Measurements from ENCODE around the gene SPRR5. TPM values are rescaled to one million over a fixed set of nuclear protein-coding genes. Genes with fewer than 3 reads are reported as not detected.

The SPRR5 gene, protein sequence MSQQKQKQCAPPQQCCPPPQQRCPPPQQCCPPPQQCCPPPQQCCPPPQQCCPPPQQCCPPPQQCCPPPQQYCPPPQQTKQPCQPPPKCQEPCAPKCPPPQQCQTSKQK
- not detected in 2 replicates for total RNA-seq

GRCh38 chr1:152946651-152947256 is at the start of gene SPRR5:
SPRR5 (plus strand) TSS chr1:152947206; CDS start chr1:152948555, 1,349 bp downstream.

DNA sequence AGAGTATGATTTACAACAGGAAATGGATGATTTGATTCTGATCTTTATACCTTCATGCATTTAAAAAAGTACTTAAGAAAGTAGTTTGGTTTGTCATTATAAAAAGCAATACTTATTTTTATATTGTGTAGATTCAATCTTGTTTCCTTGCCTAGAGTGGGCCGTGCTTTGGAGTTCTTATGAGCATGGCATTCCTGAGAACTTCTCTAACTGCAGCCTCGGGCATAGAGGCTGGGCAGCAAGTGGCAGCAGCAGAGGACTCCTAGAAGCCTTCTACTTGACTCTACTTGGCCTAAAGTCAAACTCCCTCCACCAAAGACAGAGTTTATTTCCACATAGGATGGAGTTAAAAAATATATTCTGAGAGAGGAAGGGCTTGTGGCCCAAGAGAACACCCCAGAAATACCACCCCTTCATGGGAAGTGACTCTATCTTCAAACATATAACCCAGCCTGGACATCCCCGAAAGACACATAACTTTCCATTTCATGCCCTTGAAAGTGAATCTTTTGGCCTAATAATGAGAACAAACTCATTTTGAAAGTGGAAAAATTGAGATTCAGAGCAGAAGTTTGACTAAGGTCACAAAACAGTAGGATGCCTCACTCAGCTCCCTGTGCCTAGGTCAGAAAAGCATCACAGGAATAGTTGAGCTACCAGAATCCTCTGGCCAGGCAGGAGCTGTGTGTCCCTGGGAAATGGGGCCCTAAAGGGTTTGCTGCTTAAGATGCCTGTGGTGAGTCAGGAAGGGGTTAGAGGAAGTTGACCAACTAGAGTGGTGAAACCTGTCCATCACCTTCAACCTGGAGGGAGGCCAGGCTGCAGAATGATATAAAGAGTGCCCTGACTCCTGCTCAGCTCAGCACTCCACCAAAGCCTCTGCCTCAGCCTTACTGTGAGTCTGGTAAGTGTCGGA is 39.1 kb upstream of the SPRR5 start, which contains the start of gene IVL:
Gene IVL, plus strand, starts transcription at position 861 of the 916 bp plus-strand sequence. CDS start 1,252 bp downstream, outside the sequence.

GRCh38 chr1:152970495-152970894 is 23.5 kb downstream of the SPRR5 start, which contains the start of gene SPRR4:
SPRR4 (plus strand) TSS chr1:152970648; CDS start chr1:152971891, 1,243 bp downstream.

GRCh38 chr1:152983743-152984142 is 36.7 kb downstream of the SPRR5 start, which contains the start of gene SPRR1A:
SPRR1A (plus strand) TSS chr1:152984081; CDS start chr1:152985231, 1,150 bp downstream.

Small RNA genes lying within 50 kb of the gene (small RNA-seq; reads per million reads assigned to genes)
- not detected for gene SPRR1A

Other genes starting within 250 kb of the SPRR5 start
- gene LCE2A, start 248.9 kb upstream of the SPRR5 start, total RNA-seq, result 0.79 TPM in 1 of 2 replicates, not detected in the other
- gene LCE4A, start 239.0 kb upstream of the SPRR5 start, total RNA-seq, result not detected in 2 replicates
- gene KPRP, start 189.2 kb upstream of the SPRR5 start, total RNA-seq, result not detected in 2 replicates
- not detected in 2 replicates for gene LCE1F, start 172.1 kb upstream of the SPRR5 start, total RNA-seq
- not detected in 2 replicates for gene LCE1E, start 160.9 kb upstream of the SPRR5 start, total RNA-seq
- not detected in 2 replicates for gene LCE1D, start 150.5 kb upstream of the SPRR5 start, total RNA-seq
- gene LCE1C, start 140.6 kb upstream of the SPRR5 start, total RNA-seq, result not detected in 2 replicates
- not detected in 2 replicates for gene LCE1B, start 135.2 kb upstream of the SPRR5 start, total RNA-seq
- not detected in 2 replicates for gene LCE1A, start 119.7 kb upstream of the SPRR5 start, total RNA-seq
- not detected in 2 replicates for gene LCE6A, start 104.3 kb upstream of the SPRR5 start, total RNA-seq
- not detected in 2 replicates for gene LCE7A, start 87.2 kb upstream of the SPRR5 start, total RNA-seq
- not detected in 2 replicates for gene SMCP, start 68.9 kb upstream of the SPRR5 start, total RNA-seq
- 0.54 and 0.79 TPM in 2 replicates for gene IVL, start 38.7 kb upstream of the SPRR5 start, total RNA-seq
- not detected in 2 replicates for gene SPRR4, start 23.4 kb downstream of the SPRR5 start, total RNA-seq
- not detected in 2 replicates for gene SPRR1A, start 36.9 kb downstream of the SPRR5 start, total RNA-seq
- 1.2 and 1.6 TPM in 2 replicates for gene SPRR3, start 54.5 kb downstream of the SPRR5 start, total RNA-seq
- not detected in 2 replicates for gene SPRR1B, start 84.0 kb downstream of the SPRR5 start, total RNA-seq
- not detected in 2 replicates for gene SPRR2D, start 93.9 kb downstream of the SPRR5 start, total RNA-seq
- gene SPRR2A, start 110.3 kb downstream of the SPRR5 start, total RNA-seq, result not detected in 2 replicates
- gene SPRR2B, start 124.4 kb downstream of the SPRR5 start, total RNA-seq, result not detected in 2 replicates
- not detected in 2 replicates for gene SPRR2E, start 147.3 kb downstream of the SPRR5 start, total RNA-seq
- not detected in 2 replicates for gene SPRR2F, start 166.3 kb downstream of the SPRR5 start, total RNA-seq
- gene SPRR2G, start 203.7 kb downstream of the SPRR5 start, total RNA-seq, result not detected in 2 replicates